Esophagus squamous epithelium (tissue), 4 donors: Measurements from ENCODE around the gene AQP1.

Experiments
- CTCF ChIP-seq, 6 experiments: fragments of 450-650 bp in 4 of 6; fragments of 200-600 bp in 2 of 6; sonication (generic) in 2 of 6; IDR thresholded peaks; one replicate each; pipeline ENCODE4 v1.5.1; 2016 to 2019; ENCODE audit warnings: antibody characterized with exemption in 6 of 6, mild to moderate bottlenecking in 4 of 6, moderate library complexity in 4 of 6
- POLR2A ChIP-seq, 4 donors: fragments of 450-650 bp; IDR thresholded peaks; one replicate each; pipeline ENCODE4 v1.6.1; 2017; ENCODE audit warnings: antibody characterized with exemption in 4 of 4, mild to moderate bottlenecking in 4 of 4, moderate library complexity in 3 of 4

- TF ChIP-seq CTCF (IDR thresholded peaks at IDR 0.05) (no peak), POLR2A (IDR thresholded peaks at IDR 0.05) (no peak)
Measured at GRCh38 chr7:30907527-30908267, 4.0 kb upstream of the AQP1 start.
